GM23248 (cell line): Measurements from ENCODE around the gene RNF39.

Source experiments
- EZH2 ChIP-seq: fragments of 200-600 bp; sonication (generic); IDR thresholded peaks from 2 replicates; pipeline ENCODE4 v1.6.1; 2018; ENCODE audit warnings: antibody characterized with exemption, mild to moderate bottlenecking; ENCODE audit not compliant: insufficient read depth, poor library complexity, severe bottlenecking
- EZH2phosphoT487 ChIP-seq: fragments of 200-600 bp; sonication (generic); IDR thresholded peaks from 2 replicates; pipeline ENCODE4 v1.6.1; 2018; ENCODE audit warnings: antibody characterized with exemption, moderate library complexity, mild to moderate bottlenecking, low read depth; ENCODE audit not compliant: insufficient read depth

GRCh38 chr6:30071858-30072257, 3.7 kb downstream of the RNF39 start:
- TF ChIP-seq EZH2 (no peak), EZH2phosphoT487 (no peak)
